GM19023 (cell line): ENCODE results near the gene RNF181.
A peak's percentile ranks its signal among the peaks of the same experiment; 100 is the strongest.
"Not testable (repeated sequence)": the region's sequence is repeated elsewhere in the genome, so short reads cannot be mapped to it uniquely, and the experiment has no call there.

Experiments
- ATAC-seq: cut with Tn5 transposase; IDR thresholded peaks from one replicate; pipeline ENCODE4 v1.9.1; 2021; ENCODE audit warnings: mild to moderate bottlenecking, moderate library complexity; ENCODE audit not compliant: unreplicated experiment

RNF181 gene

DNA sequence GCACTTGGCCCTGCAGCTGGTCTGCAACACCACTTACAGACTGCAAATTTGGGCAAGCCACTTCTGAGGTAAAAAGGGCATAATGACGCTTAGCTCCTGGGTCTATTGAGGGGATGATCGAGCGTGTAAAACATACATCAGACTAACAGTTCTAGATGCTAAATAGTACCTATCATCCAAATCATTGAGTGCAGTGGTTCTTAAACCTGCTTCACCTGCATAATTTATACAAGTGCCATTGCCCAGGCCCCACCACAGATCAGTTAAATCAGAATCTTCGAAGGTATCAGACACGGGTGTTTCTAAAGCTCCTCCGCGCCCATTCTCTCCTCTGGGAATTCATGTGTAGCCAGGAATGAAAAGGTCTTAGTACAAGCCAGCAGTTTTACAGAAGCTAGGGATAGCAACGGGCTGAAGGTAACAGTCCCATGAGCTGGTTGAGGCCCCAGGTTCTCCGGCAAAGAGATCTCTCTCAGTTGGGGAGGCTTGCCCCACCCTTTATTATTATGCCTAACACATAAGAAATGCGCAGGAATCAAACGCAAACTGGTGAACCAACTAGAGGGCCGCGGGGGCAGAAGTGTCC, 737 bp upstream of the RNF181 start:
- no peak for ATAC-seq

DNA sequence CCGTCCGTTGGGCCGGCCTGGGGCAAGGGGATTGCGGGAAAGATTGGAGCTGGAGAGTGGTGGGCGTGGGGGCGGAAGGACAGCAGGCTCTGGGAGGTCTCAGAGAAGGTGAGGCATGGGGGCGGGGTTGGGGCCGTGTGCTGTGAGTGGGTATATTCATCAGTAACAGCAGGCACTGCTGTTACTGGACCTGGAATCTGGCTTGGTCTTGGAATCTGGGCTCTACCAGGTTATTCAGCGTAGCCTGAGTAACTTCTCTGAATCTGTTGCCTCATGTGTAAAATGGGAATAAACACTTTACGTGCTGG, 435 bp downstream of the RNF181 start:
- peak; percentile 8 for ATAC-seq

GRCh38 chr2:85596486-85597143, 1.1 kb downstream of the RNF181 start:
- no peak for ATAC-seq

GRCh38 chr2:85597241-85597640, 1.7 kb downstream of the RNF181 start:
- no peak for ATAC-seq

GRCh38 chr2:85598594-85599340, 3.2 kb downstream of the RNF181 start:
- no peak for ATAC-seq

DNA sequence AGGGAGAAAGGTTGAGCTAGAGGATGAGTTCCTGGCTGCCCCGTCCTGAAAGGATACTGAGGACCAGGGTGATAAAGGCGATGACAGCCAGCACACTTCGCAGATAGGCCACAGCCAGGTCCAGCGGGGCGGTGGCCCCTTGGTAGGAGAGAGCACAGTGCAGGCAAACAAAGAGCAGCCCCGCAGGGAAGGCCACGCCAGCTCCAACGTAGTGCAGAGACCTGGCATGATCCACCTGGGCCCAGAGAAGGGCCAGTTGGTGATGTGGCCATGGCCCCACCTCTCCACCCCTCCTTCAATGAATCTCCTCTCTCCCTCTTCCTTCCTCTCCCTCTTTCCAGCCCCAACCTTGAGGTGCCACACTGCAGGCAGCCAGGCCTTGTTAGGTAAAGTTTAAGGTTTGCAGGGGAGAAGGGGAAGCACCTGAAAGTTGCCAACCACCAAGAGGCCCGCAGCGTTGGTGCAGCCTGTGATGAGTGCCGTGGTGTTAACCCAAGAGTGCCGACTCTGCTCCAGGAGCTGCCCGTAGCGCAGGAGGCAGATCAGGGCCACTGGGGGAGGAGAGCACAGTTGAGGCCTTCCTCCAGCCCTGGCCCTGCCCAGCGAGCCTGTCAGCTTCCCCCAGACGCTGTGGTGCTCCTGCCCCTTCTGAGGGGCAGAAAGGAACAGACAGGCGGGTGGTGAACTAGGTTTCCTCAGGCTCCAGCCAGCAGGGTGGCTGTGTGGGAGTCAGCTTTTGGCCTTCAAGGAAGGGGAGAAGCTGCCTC, 4.1 kb downstream of the RNF181 start:
- ATAC-seq: no peak

- ATAC-seq: no peak
Measured at GRCh38 chr2:85600235-85600575, 4.7 kb downstream of the RNF181 start.

DNA sequence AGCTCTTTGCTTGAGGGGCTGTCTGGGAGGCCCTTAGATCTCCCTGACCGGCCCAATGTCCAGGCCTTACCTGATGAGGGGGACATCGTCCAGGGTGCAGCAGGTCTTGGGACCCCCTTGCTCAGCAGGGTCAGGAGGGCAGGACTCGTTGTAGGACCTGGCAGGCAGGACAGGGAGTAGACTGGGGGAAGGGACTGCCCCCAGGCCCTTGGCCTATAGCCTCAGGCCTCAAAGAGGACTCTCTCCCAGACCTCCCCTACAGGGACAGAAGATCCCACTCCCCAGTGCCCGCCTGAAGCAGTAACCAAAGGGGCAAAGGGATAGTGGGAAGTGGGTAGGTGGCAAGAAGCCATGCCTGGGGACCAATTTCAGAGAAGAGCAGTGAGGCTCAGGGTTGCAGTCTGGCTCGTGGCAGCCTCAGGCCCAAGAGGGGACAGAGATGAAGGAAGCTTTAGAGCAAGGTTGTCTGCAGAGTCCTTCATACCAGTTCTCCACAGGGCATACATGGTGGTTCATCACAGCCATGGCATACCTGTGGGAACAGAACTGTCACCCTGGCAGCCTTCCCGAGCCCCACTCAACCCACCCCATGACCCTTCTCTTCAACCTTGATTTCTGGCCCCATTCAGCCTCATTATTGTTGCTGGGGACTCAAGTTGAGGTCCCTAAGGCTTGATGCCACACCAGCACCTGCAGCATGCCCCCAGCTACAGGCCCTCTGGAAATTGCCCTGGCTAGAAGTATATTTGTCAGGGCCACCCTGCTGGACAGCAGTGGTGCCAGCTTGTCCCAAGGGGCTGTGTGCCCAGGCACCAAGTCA, 5.6 kb downstream of the RNF181 start:
- no peak for ATAC-seq

- peak; percentile 54 for ATAC-seq
Measured at GRCh38 chr2:85601771-85602475, 6.4 kb downstream of the RNF181 start.

DNA sequence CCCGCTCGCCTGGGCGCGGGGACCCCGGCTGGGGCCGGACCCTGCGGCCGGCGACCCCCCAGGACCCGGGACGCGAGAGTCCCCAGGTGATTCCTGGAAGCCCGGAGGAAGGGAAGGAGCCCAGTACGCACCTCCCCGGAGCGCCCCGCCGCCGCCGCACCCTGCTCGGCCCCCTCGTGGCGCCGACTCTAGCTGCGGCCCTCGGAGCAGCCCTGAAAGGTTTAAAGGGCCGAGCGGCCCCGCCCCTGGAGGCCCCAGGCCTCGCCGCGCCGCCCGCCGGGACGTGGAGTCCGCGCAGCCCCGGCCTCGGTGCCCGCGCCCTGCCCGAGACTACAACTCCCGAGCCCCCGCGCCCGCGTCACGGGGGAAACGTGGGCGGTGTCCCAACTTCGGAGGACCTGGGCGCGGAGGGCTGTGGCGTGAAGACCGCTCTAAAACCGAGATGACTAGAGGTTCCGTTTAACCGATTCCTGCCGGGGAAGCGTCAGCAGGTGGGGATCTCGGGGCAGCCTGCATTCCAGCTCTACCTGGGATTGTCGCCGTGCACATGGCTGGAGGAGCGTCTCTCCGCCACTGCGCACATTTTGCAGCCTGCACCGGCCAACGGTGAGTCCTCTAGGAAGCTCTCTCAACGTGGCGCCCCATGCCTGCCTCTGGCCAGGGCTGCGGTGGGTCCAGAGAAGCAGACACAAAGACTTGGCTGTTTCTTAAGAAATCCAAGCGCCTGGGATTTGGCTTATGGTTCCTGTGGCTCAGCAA, 7.1 kb downstream of the RNF181 start, which contains the start of gene TMEM150A:
TSS of gene TMEM150A (minus strand) at position 223 of the 759 bp plus-strand sequence. CDS start 750 bp downstream, outside the sequence.
- ATAC-seq: peak; percentile 95

DNA sequence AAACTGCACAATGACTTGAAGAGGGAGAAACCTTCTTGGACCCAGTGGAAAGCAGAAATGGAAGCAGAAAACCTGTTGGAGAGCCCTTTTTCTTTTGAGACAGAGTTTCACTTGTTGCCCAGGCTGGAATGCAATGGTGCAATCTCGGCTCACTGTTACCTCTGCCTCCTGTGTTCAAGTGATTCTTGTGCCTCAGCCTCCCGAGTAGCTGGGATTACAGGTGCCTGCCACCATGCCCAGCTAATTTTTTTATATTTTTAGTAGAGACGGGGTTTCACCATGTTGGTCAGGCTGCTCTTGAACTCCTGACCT, 8.5 kb downstream of the RNF181 start:
- ATAC-seq: not testable (repeated sequence)

GRCh38 chr2:85604568-85605339, 9.2 kb downstream of the RNF181 start:
- ATAC-seq: no peak

GRCh38 chr2:85605406-85606115, 10.0 kb downstream of the RNF181 start:
- no peak for ATAC-seq

- ATAC-seq: no peak
Measured at GRCh38 chr2:85606116-85606455, 10.5 kb downstream of the RNF181 start.

DNA sequence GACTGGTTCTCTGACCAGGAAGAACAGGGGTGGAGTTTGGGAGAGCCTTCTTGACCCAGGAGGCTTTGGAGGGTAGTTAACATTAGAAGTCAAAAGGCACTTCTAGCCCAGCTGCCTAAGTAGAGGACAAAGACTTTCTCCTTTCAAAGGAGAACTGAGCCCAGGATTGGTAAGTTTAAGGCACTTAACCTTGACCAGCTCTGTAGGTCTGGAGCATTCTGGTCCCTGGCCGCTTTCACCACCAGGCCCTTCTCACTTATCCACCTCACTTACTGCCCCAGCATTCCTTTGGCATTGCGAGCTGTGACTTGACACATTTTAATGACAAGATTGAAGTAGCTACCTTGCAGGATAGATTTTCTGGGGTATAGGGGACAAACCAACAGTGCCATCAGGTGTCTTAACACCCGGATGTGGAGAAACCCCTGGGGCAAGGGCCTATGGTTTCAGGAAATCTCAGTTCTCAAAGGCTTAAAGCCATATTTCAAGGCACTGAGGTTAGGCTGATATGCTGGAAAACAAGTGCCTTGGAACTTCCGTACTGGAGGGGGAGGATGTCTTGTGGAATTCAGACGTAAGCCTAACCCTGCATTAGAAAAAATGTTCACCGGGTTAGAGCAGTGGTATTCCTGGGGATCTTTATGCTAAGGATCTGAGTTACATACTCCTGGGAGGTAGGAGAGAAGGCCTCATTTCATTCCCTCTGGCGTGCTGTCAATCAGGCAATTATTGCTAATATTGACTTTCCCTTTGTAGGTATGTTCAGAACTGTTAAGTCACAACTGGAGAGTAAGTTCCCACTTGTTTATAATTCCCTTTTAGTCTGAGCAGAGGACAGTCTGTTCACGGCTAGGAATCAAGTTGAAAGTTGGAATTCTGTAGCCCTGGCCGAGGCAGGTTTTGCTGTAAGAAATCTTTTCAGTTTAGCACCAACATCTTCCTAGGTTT, 12.0 kb downstream of the RNF181 start:
- no peak for ATAC-seq

DNA sequence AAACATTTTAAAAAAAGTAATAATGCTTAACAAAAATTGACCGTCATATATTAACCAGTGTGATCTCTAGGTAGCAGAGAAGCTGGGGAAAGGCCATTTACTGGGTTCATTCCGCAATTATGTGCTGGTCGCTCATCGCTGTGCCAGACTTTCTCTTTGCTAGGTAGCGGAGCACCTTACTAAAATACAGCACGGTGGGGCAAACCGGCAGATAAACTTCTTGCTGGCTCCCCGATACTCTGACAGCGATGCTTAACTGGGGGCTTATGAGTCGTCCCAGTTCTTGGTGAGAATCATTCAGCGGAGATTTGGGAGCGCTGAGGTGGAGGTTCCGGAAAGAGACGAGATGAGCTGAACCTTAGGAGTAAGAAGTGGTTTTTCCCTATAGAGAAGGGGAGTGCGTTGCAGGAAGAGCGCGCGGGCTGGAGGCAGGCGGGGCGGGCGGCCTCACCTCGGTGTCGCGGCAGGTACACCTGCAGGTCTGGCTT, 15.7 kb downstream of the RNF181 start:
- ATAC-seq: no peak
